NB4 (cell line): ENCODE results near the gene CRYBB1.

Source experiments
- DNase-seq: peaks from one replicate; pipeline ENCODE4 v3.0.0; 2010; ENCODE audit warnings: low read depth
- H3K4me3 ChIP-seq: one replicate; pipeline ENCODE4 v1.5.1; 2011; ENCODE audit warnings: mild to moderate bottlenecking, low read depth, low read length, moderate library complexity
- MAX ChIP-seq: IDR thresholded peaks from 2 replicates; pipeline ENCODE4 v1.6.1; 2011; ENCODE audit warnings: low read depth, low read length
- MYC ChIP-seq: IDR thresholded peaks from 2 replicates; pipeline ENCODE4 v1.6.1; 2011; ENCODE audit warnings: low read depth, low read length
- POLR2A ChIP-seq: IDR thresholded peaks from 2 replicates; pipeline ENCODE4 v1.6.1; 2011; ENCODE audit warnings: mild to moderate bottlenecking; ENCODE audit not compliant: insufficient read length; ENCODE audit errors: extremely low read depth
- TF ChIP-seq, protein P1 (sequence below): IDR thresholded peaks from one replicate; pipeline ENCODE4 v1.5.1; 2012; ENCODE audit warnings: low read depth, low read length

CRYBB1 gene

DNA sequence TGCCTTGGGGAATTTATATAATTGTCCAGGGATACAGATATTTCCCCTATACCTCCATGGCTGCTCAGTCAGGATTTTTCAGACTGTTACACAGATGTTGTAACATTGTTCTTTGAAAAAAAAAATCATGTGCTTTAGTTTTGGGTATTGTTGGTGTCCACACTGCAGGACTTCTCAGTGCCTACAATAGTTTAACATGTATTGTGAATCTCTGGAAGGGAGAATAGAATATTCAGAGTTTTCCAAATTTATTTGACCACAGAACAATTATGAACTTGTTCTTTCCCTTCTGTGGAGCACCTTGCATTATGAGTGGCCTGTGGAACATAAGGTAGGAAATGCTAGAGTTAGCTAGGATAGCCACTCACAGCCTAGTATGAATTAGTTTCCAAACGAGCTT lies 18.5 kb upstream of the CRYBB1 start:
- TF ChIP-seq MYC, result no peak
- TF ChIP-seq POLR2A, result no peak
- TF ChIP-seq MAX, result no peak
- TF ChIP-seq, protein P1, sequence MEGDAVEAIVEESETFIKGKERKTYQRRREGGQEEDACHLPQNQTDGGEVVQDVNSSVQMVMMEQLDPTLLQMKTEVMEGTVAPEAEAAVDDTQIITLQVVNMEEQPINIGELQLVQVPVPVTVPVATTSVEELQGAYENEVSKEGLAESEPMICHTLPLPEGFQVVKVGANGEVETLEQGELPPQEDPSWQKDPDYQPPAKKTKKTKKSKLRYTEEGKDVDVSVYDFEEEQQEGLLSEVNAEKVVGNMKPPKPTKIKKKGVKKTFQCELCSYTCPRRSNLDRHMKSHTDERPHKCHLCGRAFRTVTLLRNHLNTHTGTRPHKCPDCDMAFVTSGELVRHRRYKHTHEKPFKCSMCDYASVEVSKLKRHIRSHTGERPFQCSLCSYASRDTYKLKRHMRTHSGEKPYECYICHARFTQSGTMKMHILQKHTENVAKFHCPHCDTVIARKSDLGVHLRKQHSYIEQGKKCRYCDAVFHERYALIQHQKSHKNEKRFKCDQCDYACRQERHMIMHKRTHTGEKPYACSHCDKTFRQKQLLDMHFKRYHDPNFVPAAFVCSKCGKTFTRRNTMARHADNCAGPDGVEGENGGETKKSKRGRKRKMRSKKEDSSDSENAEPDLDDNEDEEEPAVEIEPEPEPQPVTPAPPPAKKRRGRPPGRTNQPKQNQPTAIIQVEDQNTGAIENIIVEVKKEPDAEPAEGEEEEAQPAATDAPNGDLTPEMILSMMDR, result no peak
- no peak overlapping the region for H3K4me3 ChIP-seq
- DNase-seq, result no peak

DNA sequence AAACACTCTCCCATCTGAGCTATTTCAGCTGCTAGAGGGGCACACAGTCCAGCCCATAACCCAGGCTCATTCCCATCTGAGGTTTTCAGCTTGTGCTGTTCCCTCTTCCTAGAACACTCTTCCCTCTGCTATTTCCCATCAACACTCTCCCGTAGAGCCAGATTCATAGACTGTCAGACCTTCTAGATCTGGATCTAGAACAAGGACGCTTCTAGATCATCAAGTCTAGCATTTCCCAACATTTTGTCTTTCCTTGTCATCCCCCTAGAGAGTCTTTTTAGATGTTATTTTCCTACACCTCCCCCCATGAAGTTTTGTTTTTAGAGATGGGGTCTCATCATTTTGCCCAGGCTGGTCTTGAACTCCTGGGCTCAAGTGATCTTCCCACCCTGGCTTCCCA lies 17.3 kb upstream of the CRYBB1 start:
- DNase-seq, result no peak
- TF ChIP-seq MYC, result no peak
- TF ChIP-seq MAX, result no peak
- TF ChIP-seq, protein P1, result no peak
- TF ChIP-seq POLR2A, result no peak
- H3K4me3 ChIP-seq, result no peak overlapping the region

DNA sequence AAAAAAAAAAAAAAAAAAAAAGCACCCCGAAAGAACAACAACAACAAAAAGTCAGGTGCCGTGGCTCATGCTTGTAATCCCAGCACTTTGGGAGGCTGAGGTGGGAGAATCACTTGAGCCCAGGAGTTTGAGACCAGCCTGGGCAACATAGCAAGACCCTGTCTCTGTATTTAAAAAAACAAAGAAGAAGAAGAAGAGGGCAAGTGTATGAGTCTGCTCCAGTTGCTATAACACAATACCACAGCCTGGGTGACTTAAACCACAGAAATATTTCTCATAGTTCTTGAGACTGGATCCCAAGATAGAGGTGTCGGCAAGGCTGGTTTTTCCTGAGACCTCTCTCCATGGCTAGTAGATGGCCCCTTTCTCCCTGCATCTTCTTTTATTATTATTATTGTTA lies 16.4 kb upstream of the CRYBB1 start:
- no peak for TF ChIP-seq POLR2A
- TF ChIP-seq, protein P1, result no peak
- no peak for TF ChIP-seq MAX
- no peak for TF ChIP-seq MYC
- DNase-seq, result no peak
- no peak overlapping the region for H3K4me3 ChIP-seq

DNA sequence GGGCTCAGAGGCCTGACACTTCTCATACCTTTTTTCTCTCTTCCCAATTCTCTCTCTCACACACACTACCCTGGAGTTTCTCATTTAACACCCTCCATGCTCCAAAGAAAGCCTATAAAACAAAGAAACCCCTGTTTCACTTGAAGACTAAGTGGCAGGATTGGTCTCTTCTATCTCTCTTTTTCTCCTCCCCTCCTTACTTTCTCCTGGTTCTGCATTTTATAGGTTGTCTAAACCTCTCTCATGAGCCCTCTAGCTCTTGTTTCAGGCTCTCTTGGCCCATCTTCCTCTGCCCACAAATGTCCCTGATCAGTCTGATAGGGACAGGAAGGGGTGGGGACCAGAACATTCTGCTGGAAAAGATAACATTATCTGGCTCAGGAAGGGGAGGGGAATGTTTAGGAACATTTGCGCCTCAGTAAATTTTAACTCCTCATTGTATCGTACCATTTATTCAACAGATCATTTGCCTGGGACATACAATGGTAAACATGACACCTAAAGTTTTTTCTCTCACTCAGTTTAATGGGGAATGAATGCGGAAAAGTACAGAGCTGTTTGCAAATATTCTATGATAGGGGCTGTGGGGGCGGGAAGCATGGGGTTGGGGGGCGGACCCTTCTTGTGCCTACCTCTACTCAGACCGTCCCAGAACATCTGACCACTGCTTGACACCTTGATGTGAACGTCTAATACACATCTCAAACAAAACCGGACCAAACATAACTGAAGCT lies 14.8 kb upstream of the CRYBB1 start:
- H3K4me3 ChIP-seq, result no peak overlapping the region
- DNase-seq, result no peak
- no peak for TF ChIP-seq POLR2A
- TF ChIP-seq MAX, result no peak
- no peak for TF ChIP-seq MYC
- TF ChIP-seq, protein P1, result no peak

GRCh38 chr22:26631282-26631681 lies 13.5 kb upstream of the CRYBB1 start:
- H3K4me3 ChIP-seq, result no peak overlapping the region
- TF ChIP-seq, protein P1, result no peak
- no peak for TF ChIP-seq MYC
- TF ChIP-seq MAX, result no peak
- no peak for TF ChIP-seq POLR2A
- no peak for DNase-seq
